T1000 (cell line): Measurements from ENCODE around the gene RNASE3.
"Not testable (repeated sequence)": the region's sequence is repeated elsewhere in the genome, so short reads cannot be mapped to it uniquely, and the experiment has no call there.

Experiments used
- DNase-seq: peaks from one replicate; lab custom pipeline; 2025; ENCODE audit warnings: mixed read lengths; lab: John Stamatoyannopoulos, UW

Gene RNASE3

DNA sequence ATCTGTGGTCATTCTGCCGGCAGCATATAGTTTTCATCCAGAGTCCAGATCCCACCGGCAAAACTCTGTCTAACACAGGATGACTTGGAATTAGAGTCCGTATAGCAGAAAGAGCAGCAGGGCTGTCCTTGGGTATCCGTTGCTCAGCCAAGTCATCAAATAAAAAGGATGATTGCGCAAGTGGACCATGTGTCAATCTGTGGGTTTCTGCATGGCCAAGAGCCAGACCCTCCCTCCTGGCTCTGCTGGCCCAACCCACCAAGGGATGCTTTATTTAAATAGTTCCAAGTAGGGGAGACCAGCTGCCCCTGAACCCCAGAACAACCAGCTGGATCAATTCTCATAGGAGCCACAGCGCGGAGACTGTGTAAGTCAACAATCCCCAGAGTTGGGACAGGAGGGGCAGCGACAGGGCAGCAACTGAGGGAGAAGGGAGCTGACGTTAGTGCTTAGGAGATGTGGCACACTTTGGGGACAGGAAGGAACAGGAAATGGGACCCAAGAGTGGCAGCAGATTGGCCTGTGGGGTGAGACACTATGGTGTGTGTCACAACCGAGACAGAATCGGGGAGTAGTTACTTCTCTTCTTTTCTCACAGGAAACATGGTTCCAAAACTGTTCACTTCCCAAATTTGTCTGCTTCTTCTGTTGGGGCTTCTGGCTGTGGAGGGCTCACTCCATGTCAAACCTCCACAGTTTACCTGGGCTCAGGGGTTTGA, 28.0 kb downstream of the RNASE3 start:
- DNase-seq: not testable (repeated sequence)

DNA sequence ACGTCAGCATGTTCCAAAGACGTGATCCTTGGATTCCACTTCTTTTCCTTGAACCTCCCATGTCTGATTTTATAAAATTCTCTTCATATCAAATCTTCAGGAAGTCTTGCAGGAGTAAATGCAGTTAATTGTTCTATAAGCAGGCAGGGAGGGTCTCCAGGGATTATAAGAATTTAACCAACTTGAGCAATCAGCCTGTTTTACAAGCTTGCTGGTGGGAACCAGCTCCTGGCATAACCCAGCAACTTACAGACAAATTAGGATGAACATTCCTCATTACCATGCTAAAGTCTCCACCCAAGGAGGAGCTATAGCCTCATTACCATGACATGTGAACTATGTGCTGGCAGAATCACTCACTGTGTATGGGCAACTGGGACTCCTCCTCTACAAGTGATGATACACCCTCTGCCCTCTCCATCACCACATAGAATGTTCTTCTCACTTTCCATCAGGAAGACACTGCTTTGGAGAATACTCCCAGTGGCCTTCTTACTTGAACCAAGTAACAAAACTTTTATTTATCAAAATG, 32.6 kb downstream of the RNASE3 start:
- not testable (repeated sequence) for DNase-seq

DNA sequence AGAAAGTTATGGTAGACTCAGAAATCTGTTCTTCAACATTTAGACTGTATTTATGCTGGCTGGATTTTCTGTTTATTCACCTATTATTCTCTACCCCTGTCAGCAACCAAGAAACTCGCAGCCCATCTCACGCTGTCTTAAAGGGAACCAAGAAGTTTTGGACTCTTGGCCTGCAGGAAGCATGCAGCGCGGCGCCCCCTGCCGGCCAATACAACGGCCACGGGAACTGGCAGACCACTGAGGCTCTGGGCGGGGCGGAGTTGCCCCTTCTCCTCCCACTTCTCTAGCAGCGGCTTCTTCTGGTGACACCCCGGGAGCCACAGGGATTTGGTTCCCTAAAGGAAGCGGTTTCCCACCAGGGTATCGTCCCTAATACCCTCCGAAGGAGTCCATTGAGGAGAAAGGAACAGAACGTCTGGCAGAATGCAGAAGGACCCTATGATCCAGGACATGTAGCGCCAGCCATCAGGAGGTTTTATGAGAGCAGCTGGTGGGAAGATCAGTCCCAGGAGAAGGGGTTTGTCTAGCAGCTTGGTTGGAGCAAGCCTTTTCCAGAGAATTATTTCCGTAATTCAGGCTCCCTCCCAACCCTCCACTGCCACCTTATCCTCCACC, 43.1 kb downstream of the RNASE3 start:
- DNase-seq: no peak

DNA sequence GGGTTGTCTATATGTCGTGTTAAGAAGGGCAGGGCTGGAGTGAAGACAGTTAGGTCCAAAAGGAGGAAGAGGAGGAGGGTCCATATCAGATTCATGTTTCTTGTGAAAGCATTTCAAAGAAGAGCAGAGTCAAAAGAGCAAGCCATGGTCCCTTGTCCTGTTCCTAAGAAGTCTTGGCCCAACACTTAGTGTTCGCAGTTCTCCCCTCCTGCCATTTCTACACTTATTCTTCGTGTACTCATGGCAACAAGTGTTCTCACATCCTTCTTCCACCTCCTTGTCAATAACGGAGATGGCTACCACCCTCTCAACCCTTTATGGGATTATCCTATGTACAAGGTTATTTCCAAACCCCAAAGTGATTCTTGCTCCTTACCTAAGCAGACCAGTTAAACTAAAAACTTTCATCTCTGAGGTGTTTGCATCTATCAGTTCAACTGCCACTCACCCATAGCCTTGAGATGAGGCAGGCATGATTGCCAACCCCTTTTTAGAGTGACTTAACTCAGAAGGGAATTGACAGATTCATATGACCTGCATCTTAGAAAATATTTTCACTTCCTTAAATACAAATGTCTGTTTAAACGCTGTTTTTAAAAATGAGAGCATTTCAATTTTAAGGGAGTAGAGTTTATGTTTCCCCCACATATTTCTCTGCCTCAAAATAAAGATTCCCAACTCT, 44.3 kb downstream of the RNASE3 start:
- DNase-seq: no peak
